Fibroblast of peridontal ligament (primary cell): Measurements from ENCODE around the gene ASTN2.

Source experiments
- DNase-seq: peaks from one replicate; pipeline ENCODE4 v3.0.0-alpha.2; 2010; ENCODE audit errors: extremely low read depth

ASTN2 gene

GRCh38 chr9:117414906-117415331 is at the start of gene ASTN2:
Gene ASTN2, minus strand, starts transcription at chr9:117415057. Its CDS starts 119 bp downstream, at chr9:117414938.
- DNase-seq: no peak

- DNase-seq: no peak
These were observed 48.0 kb upstream of the ASTN2 start for GRCh38 chr9:117462861-117463260.

DNA sequence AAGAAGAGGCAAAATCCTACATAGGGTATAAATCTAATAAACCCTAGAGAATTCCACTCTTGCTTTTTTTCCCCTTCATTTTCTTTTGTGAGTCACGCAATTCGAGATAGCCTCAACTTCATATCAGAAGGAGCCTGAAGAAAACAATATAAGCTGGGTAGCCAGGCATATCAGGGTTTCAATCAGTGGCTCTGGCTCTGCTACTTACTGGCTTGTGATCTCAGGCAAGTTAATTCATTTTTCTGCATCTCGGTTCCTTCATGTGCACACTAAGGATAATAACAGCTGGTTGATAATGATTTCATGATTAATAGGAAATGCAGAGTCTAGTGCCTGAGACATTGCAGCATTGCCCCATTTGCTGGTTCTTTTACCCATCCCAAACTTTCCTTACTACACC is 46.5 kb upstream of the ASTN2 start:
- no peak for DNase-seq

GRCh38 chr9:117460743-117461142 is 45.9 kb upstream of the ASTN2 start:
- no peak for DNase-seq

GRCh38 chr9:117459913-117460312 is 45.1 kb upstream of the ASTN2 start:
- DNase-seq: no peak

DNA sequence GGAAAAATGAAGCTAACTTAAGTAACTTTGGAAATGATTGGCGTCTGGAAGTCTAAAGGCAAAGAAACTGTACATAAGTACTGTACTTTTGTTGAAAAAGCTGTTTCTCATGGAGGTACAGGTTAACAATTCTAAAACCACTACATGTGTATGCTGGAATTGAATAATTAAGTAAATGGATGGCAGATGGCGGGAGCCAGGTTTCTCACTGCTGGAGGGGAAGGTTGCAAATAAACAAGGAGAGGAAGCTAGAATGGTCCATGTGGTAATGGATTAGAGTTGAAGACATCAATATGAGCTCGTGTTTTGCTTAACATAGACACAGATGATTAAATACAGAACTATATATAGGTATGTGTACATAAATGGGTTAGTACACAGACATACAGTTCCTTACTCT is 43.2 kb upstream of the ASTN2 start:
- DNase-seq: no peak

- DNase-seq: no peak
These were observed 39.9 kb upstream of the ASTN2 start for GRCh38 chr9:117454711-117455110.

- DNase-seq: no peak
These were observed 38.9 kb upstream of the ASTN2 start for GRCh38 chr9:117453737-117454136.

GRCh38 chr9:117451311-117451710 is 36.5 kb upstream of the ASTN2 start:
- no peak for DNase-seq

DNA sequence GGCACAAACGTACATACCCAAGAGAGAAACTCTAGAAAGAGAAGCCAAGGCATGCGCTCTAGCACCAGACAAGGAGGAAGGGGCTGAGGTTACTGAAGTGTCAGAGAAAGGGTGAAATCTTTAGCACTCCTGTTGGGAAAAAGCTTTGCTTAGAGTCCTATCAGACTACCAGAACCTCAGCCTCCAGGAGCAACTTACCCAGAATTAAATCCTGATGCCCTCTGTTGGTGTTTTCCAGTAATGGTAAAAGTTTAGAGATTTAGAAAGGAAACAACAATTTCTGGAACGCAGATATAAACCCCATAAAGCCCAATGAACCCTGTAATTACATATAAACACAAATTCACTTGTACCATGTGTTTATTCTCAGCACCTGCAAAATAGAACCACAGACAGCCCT is 33.2 kb upstream of the ASTN2 start:
- DNase-seq: no peak

- DNase-seq: no peak
These were observed 30.8 kb upstream of the ASTN2 start for GRCh38 chr9:117445631-117446030.

DNA sequence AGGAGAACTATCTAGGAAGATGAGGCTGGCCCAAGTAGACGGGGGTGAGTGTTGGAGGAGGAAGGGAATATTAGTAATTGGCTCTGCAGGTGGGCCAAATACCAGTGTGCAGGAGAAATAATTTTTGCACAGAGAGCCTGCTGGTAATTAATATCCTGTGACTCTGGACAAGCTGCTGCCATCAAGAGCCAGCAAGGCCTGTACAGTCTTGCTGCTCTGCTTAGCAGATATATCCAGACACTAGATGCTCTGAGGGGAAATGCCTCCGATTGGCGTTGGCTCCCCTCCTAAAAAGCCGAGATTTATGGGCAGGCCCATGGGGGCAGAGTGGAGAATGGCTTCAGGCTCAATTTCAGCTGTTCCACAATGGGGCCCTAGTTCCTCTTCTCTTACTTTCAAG is 29.6 kb upstream of the ASTN2 start:
- no peak for DNase-seq

DNA sequence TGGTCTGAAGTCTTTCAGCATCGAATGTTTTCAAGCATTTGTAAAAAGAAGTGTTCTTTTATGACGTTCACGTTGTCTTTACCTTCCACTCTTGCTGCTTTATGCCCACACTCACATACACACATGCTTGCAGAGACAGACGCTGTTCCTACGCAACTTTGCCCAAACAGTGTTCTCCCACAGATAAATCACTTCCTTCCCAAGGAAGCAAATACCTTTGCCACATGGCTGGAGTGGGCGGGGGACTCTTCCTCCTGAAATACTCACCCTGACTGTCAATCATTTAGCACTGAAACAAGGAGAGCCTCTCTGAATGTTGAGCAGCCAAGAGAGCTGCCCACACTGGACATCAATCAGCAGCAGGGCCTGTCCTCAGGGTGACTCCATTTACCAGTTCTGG is 22.4 kb upstream of the ASTN2 start:
- no peak for DNase-seq

DNA sequence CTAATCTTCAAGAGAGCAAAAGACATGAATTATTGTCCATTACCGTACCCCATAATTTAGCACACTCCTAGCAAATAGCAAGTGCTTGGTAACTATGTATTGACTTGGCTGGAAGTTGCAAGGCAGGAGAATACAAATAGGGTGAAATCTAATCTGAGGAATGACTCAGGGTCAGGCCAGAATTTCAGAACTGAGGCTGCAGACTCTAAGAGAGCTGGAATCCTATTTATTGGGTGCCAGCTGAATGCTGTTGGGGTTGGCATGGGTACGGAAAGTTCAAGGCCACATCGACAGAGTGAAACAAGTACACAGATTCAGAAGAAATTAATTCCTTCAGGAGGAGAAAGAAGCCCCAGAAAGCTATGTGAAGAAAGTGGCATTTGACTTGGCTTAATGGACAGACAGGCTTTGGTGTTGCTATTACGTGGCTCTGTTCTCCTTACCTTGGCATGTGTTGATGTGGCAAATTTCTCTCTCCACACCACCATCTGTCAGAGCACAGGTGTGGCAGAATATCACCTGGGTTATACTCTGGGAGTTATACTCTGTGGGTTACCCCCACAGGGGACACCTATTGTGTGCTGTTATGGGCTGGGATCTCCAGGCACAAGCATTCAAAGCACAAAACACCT is 20.9 kb upstream of the ASTN2 start:
- DNase-seq: no peak

DNA sequence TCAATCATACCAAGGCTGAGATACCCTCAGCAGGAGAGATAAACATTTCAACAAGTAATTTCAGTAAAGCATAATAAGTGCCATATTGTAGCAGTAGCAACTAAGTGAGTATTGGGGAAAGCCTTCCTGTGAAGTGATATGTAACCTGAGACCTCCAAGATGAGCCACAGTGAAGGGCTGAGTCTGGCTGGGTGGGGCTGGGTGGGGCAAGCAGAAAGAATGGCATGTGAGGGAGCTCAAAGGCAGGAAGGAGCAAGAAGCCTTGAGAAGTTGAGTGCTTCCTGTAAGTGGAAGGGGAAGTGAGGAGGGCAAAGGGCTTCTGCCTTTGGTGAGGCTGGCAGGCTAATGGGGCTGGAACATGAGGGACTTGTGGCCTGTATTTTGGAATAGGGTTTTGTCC is 19.7 kb upstream of the ASTN2 start:
- no peak for DNase-seq

DNA sequence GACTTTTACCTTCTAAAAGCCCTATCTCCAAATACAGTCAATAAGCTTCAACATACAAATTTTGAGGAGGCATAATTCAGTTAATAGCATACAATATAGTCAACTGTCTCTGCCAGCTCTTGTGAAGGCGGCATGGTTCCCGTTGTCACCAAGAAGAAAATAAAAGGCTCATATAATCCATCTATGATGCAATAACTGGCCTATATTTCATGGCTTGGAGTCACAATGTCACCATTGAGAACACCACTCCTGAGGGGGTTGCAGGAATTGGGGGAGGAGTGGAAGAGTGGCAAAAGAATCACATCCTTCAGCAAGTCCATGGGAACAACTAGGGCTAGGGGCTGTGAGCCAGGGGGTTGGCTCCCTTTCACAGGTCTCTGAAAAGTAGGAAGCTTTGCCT is 16.0 kb upstream of the ASTN2 start:
- no peak for DNase-seq

DNA sequence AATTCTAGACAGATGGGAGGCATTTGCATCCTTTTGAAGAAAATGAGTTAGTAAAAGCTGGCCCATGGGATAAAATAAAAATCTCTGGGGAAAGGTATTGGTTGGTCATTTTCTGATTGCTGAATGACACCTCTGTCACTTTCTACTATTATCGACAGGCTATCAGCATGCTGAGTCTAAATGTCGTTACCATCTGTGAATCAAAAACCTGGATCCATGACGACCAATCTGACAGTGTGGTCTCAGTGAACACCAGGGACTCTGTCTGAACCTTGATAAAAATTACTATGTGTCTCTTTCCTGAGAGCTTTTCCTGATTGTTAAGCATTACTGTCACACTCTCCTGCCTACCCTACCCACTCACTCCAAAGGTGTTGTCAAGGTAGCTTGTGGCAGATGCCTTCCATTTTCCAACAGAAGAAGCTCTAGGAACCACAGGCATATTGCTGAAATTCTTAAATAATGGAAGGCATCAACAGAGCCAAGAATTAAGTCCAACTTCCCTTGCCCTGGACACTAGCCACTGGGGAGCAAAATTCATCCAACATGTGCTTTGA is 12.6 kb upstream of the ASTN2 start:
- DNase-seq: no peak

DNA sequence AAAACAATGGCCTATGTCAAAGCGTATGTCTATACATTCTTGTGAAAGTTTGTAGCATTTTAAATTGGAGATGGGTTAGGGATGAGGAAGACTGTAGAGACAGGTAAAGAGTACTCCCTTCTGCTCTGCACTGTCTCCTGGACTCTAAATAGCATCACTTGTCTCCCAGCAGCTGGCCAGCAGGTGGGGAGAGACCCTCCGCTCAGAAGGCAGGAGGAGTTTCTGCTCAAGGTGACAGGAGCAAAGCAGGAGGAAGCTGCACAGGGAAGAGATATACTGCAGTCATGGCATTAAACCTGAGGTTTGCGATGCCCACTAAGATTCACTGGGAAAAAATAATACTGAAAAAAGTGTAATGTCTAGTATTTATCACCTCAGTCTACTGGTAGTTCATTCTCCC is 10.7 kb upstream of the ASTN2 start:
- no peak for DNase-seq

GRCh38 chr9:117424291-117424690 is 9.4 kb upstream of the ASTN2 start:
- DNase-seq: no peak

- no peak for DNase-seq
These were observed 3.3 kb upstream of the ASTN2 start for GRCh38 chr9:117418111-117418510.

DNA sequence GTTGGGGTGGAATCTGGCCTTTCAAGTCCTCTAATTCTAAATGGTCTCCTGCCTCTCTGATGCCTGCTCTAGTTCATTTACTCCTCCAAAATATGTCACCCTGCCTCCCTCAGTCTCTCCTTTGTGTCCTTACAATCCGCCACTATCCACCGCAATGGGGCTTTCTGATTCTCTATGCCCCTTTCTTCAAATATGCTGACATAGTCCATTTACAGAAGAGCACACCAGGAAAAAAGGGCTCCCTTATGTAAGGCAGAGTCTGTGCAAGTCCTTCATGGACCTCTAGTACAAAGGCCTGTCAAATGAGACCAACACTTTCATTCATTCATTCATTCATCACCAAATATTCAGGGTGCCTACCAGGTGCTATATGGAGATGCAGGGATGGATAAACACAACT is 2.0 kb upstream of the ASTN2 start:
- no peak for DNase-seq

DNA sequence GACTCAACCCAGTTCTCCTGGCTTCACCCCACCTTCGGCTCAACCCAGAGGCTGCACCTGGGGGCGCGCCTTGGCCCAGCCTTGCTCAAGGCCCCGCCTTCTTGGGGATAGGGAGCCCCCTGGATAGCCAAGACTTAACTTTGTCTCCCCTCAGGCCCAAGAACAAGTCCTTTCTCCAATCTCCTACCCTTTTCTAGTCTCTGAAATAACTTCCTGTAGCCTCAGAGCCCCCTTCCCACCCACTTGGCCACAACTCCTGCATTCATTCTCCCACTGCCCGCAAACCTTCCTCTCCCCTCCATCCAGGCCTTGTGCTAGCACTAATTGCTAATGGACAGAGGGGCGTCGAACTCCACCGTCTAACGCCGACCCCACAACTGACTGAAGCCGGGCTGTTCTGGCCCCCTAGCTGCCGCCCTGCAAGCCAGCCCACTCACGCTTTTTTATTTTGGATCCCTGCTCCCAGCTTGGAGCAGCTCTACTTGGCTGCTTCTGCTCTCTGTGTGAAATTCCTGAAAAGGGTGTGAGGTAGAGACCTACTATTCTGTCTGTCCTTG is 579 bp upstream of the ASTN2 start:
- no peak for DNase-seq

- DNase-seq: no peak
These were observed 494 bp downstream of the ASTN2 start for GRCh38 chr9:117414220-117414905.
